ENCODE results near the gene WDR72.

DNA sequence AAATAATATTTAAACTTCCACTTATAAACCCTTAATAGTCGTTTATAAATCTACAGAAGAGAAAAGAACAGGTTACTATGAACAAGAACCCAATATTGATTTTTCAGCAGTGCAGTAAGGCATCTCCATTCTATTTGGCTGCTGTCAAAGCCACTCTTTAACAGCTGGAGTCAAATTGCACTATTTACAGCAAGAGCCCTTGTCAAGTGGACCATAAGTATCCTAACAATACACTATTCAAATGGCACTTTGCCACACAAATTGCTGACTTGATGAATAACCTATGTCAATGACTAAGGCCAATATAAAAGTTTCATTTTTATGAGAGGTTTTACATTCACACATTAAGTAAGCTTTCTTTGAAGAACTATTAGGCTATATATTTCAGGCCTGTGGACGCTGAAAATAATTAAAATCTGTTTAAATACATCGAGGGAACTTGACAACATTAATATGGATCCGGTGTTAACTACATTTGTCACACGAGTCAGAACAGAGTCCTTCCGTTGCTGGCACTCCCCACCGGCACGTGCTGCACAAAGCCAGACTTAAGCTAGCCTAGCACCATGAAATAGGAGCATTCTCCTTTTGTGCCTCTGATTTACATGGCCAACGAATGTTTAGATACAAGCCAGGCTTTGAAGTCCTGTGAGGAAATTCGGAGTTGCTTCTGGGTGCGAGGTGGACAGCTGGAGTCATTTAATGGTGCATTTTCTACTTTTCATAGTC, 100.5 kb downstream of the WDR72 start:
- TF ChIP-seq POLR2A (IDR thresholded peaks at IDR 0.05; ENCODE audit: low read length) = no peak
- no peak for TF ChIP-seq GATA1 (IDR thresholded peaks at IDR 0.05; ENCODE audit: low read depth, low read length)

Measured in erythroblast (primary cell).